ENCODE results near the gene PRG3.

PRG3 gene

GRCh38 chr11:57418131-57418530 is 37.2 kb upstream of the PRG3 start:
- peak; percentile 6 for DNase-seq
- H3K9me3 Mint-ChIP-seq = no peaks in the 10 kb centered on the region
- no peak overlapping the region for H3K27ac Mint-ChIP-seq
- H3K36me3 Mint-ChIP-seq (ENCODE audit: low read depth) = peaks cover 99% of the 10 kb centered on the region
- no peaks in the 10 kb centered on the region for H3K27me3 Mint-ChIP-seq
- H3K4me3 Mint-ChIP-seq = no peak overlapping the region
- peaks cover 84% of the 10 kb centered on the region for H3K4me1 Mint-ChIP-seq (ENCODE audit: low read depth)

- DNase-seq = no peak
- Mint-ChIP-seq H3K9me3 (no peaks in the 10 kb centered on the region), H3K4me1 (ENCODE audit: low read depth) (peaks cover 80% of the 10 kb centered on the region), H3K27me3 (no peaks in the 10 kb centered on the region), H3K27ac (peak overlapping the region; percentile 71), H3K36me3 (ENCODE audit: low read depth) (peaks cover 99% of the 10 kb centered on the region), H3K4me3 (no peak overlapping the region)
Observed at GRCh38 chr11:57417056-57417455, 36.1 kb upstream of the PRG3 start.

GRCh38 chr11:57416436-57416835 is 35.5 kb upstream of the PRG3 start:
- Mint-ChIP-seq H3K36me3 (ENCODE audit: low read depth) (peaks cover 98% of the 10 kb centered on the region), H3K27ac (peak overlapping the region; percentile 71), H3K9me3 (no peaks in the 10 kb centered on the region), H3K27me3 (no peaks in the 10 kb centered on the region), H3K4me3 (no peak overlapping the region), H3K4me1 (ENCODE audit: low read depth) (peaks cover 77% of the 10 kb centered on the region)
- peak; percentile 12 for DNase-seq

- peak; percentile 29 for DNase-seq
- Mint-ChIP-seq H3K36me3 (ENCODE audit: low read depth) (peaks cover 94% of the 10 kb centered on the region), H3K4me3 (no peak overlapping the region), H3K9me3 (no peaks in the 10 kb centered on the region), H3K27ac (peak overlapping the region; percentile 71), H3K27me3 (no peaks in the 10 kb centered on the region), H3K4me1 (ENCODE audit: low read depth) (peaks cover 72% of the 10 kb centered on the region)
Observed at GRCh38 chr11:57414612-57415212, 33.8 kb upstream of the PRG3 start.

- H3K4me3 Mint-ChIP-seq = no peak overlapping the region
- H3K27ac Mint-ChIP-seq = peak overlapping the region; percentile 71
- H3K4me1 Mint-ChIP-seq (ENCODE audit: low read depth) = peaks cover 76% of the 10 kb centered on the region
- no peak for DNase-seq
- H3K36me3 Mint-ChIP-seq (ENCODE audit: low read depth) = peaks cover 94% of the 10 kb centered on the region
- no peaks in the 10 kb centered on the region for H3K27me3 Mint-ChIP-seq
- no peaks in the 10 kb centered on the region for H3K9me3 Mint-ChIP-seq
Observed at GRCh38 chr11:57413681-57414080, 32.7 kb upstream of the PRG3 start.

GRCh38 chr11:57410287-57410686 is 29.3 kb upstream of the PRG3 start:
- no peaks in the 10 kb centered on the region for H3K9me3 Mint-ChIP-seq
- peak; percentile 12 for DNase-seq
- H3K27me3 Mint-ChIP-seq = no peaks in the 10 kb centered on the region
- peak overlapping the region; percentile 96 for H3K27ac Mint-ChIP-seq
- H3K4me3 Mint-ChIP-seq = no peak overlapping the region
- peaks cover 86% of the 10 kb centered on the region for H3K4me1 Mint-ChIP-seq (ENCODE audit: low read depth)
- H3K36me3 Mint-ChIP-seq (ENCODE audit: low read depth) = peaks cover 95% of the 10 kb centered on the region

GRCh38 chr11:57409321-57410100 is 28.6 kb upstream of the PRG3 start:
- no peaks in the 10 kb centered on the region for H3K9me3 Mint-ChIP-seq
- H3K27me3 Mint-ChIP-seq = no peaks in the 10 kb centered on the region
- peak overlapping the region; percentile 96 for H3K27ac Mint-ChIP-seq
- H3K36me3 Mint-ChIP-seq (ENCODE audit: low read depth) = peaks cover 95% of the 10 kb centered on the region
- peak; percentile 28 for DNase-seq
- no peak overlapping the region for H3K4me3 Mint-ChIP-seq
- peaks cover 86% of the 10 kb centered on the region for H3K4me1 Mint-ChIP-seq (ENCODE audit: low read depth)

GRCh38 chr11:57408771-57409170 is 27.8 kb upstream of the PRG3 start:
- Mint-ChIP-seq H3K9me3 (no peaks in the 10 kb centered on the region), H3K27ac (peak overlapping the region; percentile 96), H3K27me3 (no peaks in the 10 kb centered on the region)

GRCh38 chr11:57407941-57408475 is 27.1 kb upstream of the PRG3 start:
- Mint-ChIP-seq H3K9me3 (no peaks in the 10 kb centered on the region), H3K4me1 (ENCODE audit: low read depth) (peaks cover 79% of the 10 kb centered on the region), H3K27ac (peak overlapping the region; percentile 96), H3K36me3 (ENCODE audit: low read depth) (peaks cover 91% of the 10 kb centered on the region), H3K4me3 (no peak overlapping the region), H3K27me3 (no peaks in the 10 kb centered on the region)
- peak; percentile 25 for DNase-seq

More at GRCh38 chr11:57408771-57409170, 27.8 kb upstream of the PRG3 start:
- Mint-ChIP-seq H3K36me3 (ENCODE audit: low read depth) (peaks cover 94% of the 10 kb centered on the region), H3K4me1 (ENCODE audit: low read depth) (peaks cover 84% of the 10 kb centered on the region), H3K4me3 (no peak overlapping the region)
- peak; percentile 28 for DNase-seq

- peak overlapping the region; percentile 96 for H3K27ac Mint-ChIP-seq
- H3K4me3 Mint-ChIP-seq = peak overlapping the region; percentile 48
- DNase-seq = peak; percentile 28
- peaks cover 74% of the 10 kb centered on the region for H3K4me1 Mint-ChIP-seq (ENCODE audit: low read depth)
- H3K36me3 Mint-ChIP-seq (ENCODE audit: low read depth) = peaks cover 91% of the 10 kb centered on the region
- H3K9me3 Mint-ChIP-seq = no peaks in the 10 kb centered on the region
- no peaks in the 10 kb centered on the region for H3K27me3 Mint-ChIP-seq
Observed at GRCh38 chr11:57407010-57407920, 26.3 kb upstream of the PRG3 start.

- Mint-ChIP-seq H3K4me1 (ENCODE audit: low read depth) (peaks cover 70% of the 10 kb centered on the region), H3K9me3 (no peaks in the 10 kb centered on the region), H3K27ac (peak overlapping the region; percentile 96), H3K36me3 (ENCODE audit: low read depth) (peaks cover 83% of the 10 kb centered on the region), H3K27me3 (no peaks in the 10 kb centered on the region), H3K4me3 (peak overlapping the region; percentile 48)
- peak; percentile 72 for DNase-seq
Observed at GRCh38 chr11:57406337-57406904, 25.5 kb upstream of the PRG3 start.

GRCh38 chr11:57405271-57405860 is 24.4 kb upstream of the PRG3 start:
- DNase-seq = no peak
- peaks cover 76% of the 10 kb centered on the region for H3K36me3 Mint-ChIP-seq (ENCODE audit: low read depth)
- no peaks in the 10 kb centered on the region for H3K9me3 Mint-ChIP-seq
- H3K4me3 Mint-ChIP-seq = no peak overlapping the region
- no peaks in the 10 kb centered on the region for H3K27me3 Mint-ChIP-seq
- peaks cover 64% of the 10 kb centered on the region for H3K4me1 Mint-ChIP-seq (ENCODE audit: low read depth)
- peak overlapping the region; percentile 96 for H3K27ac Mint-ChIP-seq

GRCh38 chr11:57403802-57404147 is 22.8 kb upstream of the PRG3 start:
- no peaks in the 10 kb centered on the region for H3K27me3 Mint-ChIP-seq
- H3K4me1 Mint-ChIP-seq (ENCODE audit: low read depth) = peaks cover 48% of the 10 kb centered on the region
- peak; percentile 34 for DNase-seq
- no peaks in the 10 kb centered on the region for H3K9me3 Mint-ChIP-seq
- H3K27ac Mint-ChIP-seq = peak overlapping the region; percentile 36
- H3K36me3 Mint-ChIP-seq (ENCODE audit: low read depth) = peaks cover 60% of the 10 kb centered on the region
- no peak overlapping the region for H3K4me3 Mint-ChIP-seq

Measured in activated T-cell treated with anti-CD3 and anti-CD28 coated beads, Interleukin-2, amount 50 U/mL, for 24 hours (primary cell).